ENCODE measurements around the gene TRIM34. TPM values are rescaled to one million over a fixed set of nuclear protein-coding genes. Genes with fewer than 3 reads are reported as not detected.

Gene TRIM34
- total and polyA plus RNA-seq, 12 donors: 5.0 to 22.1 (median 11.0) TPM

DNA sequence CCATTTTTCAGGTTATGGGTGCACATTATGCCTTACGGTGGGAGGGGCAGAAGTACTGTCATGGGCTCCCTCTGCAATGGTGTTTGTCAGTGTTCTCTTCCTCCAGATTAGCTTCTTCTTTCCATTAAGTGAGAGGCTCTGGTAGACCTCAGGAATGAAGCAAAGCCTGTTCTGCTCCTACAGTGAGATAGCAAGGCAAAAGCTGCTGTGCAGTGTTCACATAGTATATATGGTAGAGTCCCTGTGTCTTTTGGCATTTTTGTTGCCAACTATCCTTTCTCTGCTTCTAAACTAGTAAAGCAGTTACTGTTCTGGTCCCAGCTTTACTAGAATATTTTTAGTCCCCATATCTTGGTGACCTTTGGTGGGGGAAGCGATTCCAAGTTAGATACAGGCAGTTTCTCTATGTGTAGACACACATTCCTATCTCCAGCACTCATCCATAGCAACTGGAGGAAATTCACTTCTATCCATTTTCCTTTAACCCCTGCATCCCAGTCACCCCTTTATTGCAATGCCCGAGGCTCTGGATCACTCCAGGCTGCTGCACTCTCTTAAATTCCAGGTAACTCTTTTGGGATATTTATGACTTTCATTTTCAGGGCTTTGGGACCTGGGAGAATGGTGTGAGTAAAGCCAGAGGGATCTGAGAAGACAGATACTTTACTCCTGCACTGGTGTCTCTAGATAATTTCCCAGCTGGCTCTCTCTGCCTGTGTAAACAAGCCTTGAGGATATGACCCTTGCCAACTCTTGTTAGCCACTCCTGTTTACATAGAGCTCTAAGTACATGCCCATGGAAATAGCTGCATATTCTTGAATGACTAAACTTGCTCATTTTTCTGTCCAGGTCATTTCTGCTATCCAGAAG lies 3.9 kb upstream of the TRIM34 start:
- H3K27me3 ChIP-seq: no peaks in the 10 kb centered on the region
- H3K36me3 ChIP-seq (replicated peaks in 1 of 2): no peaks in the 10 kb centered on the region
- no peak for DNase-seq
- no peak overlapping the region for H3K4me3 ChIP-seq
- peaks cover 15 to 21% of the 10 kb centered on the region in 2 donors for H3K4me1 ChIP-seq (replicated peaks in 1 of 2)
- peak overlapping the region in 1 of 5 donors; percentile 24 for H3K27ac ChIP-seq
- WGBS, 4 donors: 55 to 77% (median 63%) methylated on average over 3 of the region's 3 CpGs
- intact Hi-C loops (cut with DNase I): no loop called here
- TF ChIP-seq, protein P1, sequence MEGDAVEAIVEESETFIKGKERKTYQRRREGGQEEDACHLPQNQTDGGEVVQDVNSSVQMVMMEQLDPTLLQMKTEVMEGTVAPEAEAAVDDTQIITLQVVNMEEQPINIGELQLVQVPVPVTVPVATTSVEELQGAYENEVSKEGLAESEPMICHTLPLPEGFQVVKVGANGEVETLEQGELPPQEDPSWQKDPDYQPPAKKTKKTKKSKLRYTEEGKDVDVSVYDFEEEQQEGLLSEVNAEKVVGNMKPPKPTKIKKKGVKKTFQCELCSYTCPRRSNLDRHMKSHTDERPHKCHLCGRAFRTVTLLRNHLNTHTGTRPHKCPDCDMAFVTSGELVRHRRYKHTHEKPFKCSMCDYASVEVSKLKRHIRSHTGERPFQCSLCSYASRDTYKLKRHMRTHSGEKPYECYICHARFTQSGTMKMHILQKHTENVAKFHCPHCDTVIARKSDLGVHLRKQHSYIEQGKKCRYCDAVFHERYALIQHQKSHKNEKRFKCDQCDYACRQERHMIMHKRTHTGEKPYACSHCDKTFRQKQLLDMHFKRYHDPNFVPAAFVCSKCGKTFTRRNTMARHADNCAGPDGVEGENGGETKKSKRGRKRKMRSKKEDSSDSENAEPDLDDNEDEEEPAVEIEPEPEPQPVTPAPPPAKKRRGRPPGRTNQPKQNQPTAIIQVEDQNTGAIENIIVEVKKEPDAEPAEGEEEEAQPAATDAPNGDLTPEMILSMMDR (IDR thresholded peaks at IDR 0.05): no peak
- no peak for TF ChIP-seq POLR2A (IDR thresholded peaks at IDR 0.05)
- H3K9me3 ChIP-seq (replicated peaks in 1 of 3): no peaks in the 10 kb centered on the region

- no peaks in the 10 kb centered on the region for H3K9me3 ChIP-seq (replicated peaks in 1 of 3)
- H3K36me3 ChIP-seq (replicated peaks in 1 of 2): no peaks in the 10 kb centered on the region
- peaks cover 15 to 26% of the 10 kb centered on the region in 2 donors for H3K4me1 ChIP-seq (replicated peaks in 1 of 2)
- H3K4me3 ChIP-seq: no peak overlapping the region
- TF ChIP-seq, protein P1 (IDR thresholded peaks at IDR 0.05): no peak
- no peak for TF ChIP-seq POLR2A (IDR thresholded peaks at IDR 0.05)
- intact Hi-C loops (cut with DNase I): no loop called here
- H3K27ac ChIP-seq: no peak overlapping the region
- H3K27me3 ChIP-seq: no peaks in the 10 kb centered on the region
- DNase-seq: no peak
These were observed 3.2 kb upstream of the TRIM34 start for GRCh38 chr11:5621580-5621979.

- Histone ChIP-seq H3K27me3 (no peaks in the 10 kb centered on the region), H3K4me3 (no peak overlapping the region), H3K9me3 (replicated peaks in 1 of 3) (no peaks in the 10 kb centered on the region), H3K4me1 (replicated peaks in 1 of 2) (peaks cover 15 to 26% of the 10 kb centered on the region in 2 donors), H3K27ac (no peak overlapping the region), H3K36me3 (replicated peaks in 1 of 2) (no peaks in the 10 kb centered on the region)
- intact Hi-C loops (cut with DNase I): no loop called here
- no peak for TF ChIP-seq POLR2A (IDR thresholded peaks at IDR 0.05)
- TF ChIP-seq, protein P1 (IDR thresholded peaks at IDR 0.05): no peak
- WGBS, 4 donors: 94 to 99% (median 96%) methylated on average over 3 of the region's 3 CpGs
- no peak for DNase-seq
These were observed 2.0 kb upstream of the TRIM34 start for GRCh38 chr11:5622802-5623201.

DNA sequence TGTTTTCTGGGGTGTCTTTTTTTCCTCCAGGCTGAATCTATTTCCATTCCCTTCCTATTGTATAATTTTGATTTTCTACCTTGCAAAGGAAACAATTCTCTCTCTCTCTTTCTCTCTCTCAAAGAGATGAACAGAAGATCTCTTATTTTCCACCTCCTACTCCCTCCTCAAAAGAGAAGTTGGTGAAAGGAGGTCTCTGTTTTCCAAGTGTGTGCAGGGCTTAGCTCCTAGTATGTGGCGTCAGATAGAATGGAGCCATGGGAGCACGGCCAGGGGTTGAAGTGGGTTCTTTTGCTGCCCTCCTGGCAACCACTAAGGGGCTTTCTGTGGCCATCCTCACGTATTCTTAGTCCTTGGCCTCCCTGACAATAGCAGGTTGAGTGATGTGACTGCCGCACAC lies 480 bp downstream of the TRIM34 start:
- Histone ChIP-seq H3K27me3 (no peaks in the 10 kb centered on the region), H3K27ac (peak overlapping the region in 4 of 5 donors; percentile 31 to 78 (median 62)), H3K36me3 (replicated peaks in 1 of 2) (no peaks in the 10 kb centered on the region), H3K9me3 (replicated peaks in 1 of 3) (no peaks in the 10 kb centered on the region), H3K4me3 (peak overlapping the region in 3 of 4 donors; percentile 34 to 56 (median 52)), H3K4me1 (replicated peaks in 1 of 2) (peaks cover 15 to 26% of the 10 kb centered on the region in 2 donors)
- no peak for DNase-seq
- WGBS, 4 donors: 3 to 14% (median 10%) methylated on average over 4 of the region's 4 CpGs
- intact Hi-C loops (cut with DNase I): no loop called here
- no peak for TF ChIP-seq POLR2A (IDR thresholded peaks at IDR 0.05)
- TF ChIP-seq, protein P1 (IDR thresholded peaks at IDR 0.05): no peak

All from adrenal gland (tissue), 12 donors.